ENCODE results near the gene KNSTRN. TPM values are rescaled to one million over a fixed set of nuclear protein-coding genes. Genes with fewer than 3 reads are reported as not detected.

Gene KNSTRN
- total and polyA plus RNA-seq, 2 of the 13 experiments (the other 11 are each of a cell fraction or from before 2014, with no cell fraction given): 20.3 to 62.3 TPM

GRCh38 chr15:40340740-40341400 lies 41.7 kb upstream of the KNSTRN start, which contains the start of gene CCDC9B (continued):
- TF ChIP-seq BRCA1 (CRISPR knock-in tag; IDR thresholded peaks at IDR 0.05) (no peak), ZNF577 (CRISPR knock-in tag; IDR thresholded peaks at IDR 0.05; ENCODE audit: borderline replicate concordance, low read depth) (no peak), MED1 (CRISPR knock-in tag; IDR thresholded peaks at IDR 0.05) (peak; percentile 34; the same call in 1 of the 2 replicates), JDP2 (CRISPR knock-in tag; IDR thresholded peaks at IDR 0.05; ENCODE audit: borderline replicate concordance) (no peak), SOX13 (IDR thresholded peaks at IDR 0.05) (no peak), SOX13 (CRISPR knock-in tag; conservative IDR thresholded peaks at IDR 0.05 in 1 of 2, IDR thresholded peaks at IDR 0.05 in 1 of 2) (peak in 1 of 2 experiments; percentile 40; a peak in 1 of 4 replicates), SNAI1 (CRISPR knock-in tag; IDR thresholded peaks at IDR 0.05; ENCODE audit: borderline replicate concordance) (no peak), ZNF713 (CRISPR knock-in tag; IDR thresholded peaks at IDR 0.05) (no peak), ZNF674 (CRISPR knock-in tag; IDR thresholded peaks at IDR 0.05; ENCODE audit: low read depth) (no peak), SP5 (CRISPR knock-in tag; IDR thresholded peaks at IDR 0.05; ENCODE audit: borderline replicate concordance, low read depth) (0 out of 2 replicates have a peak, but pooled peaks have one; percentile 20), BORCS8-MEF2B (CRISPR knock-in tag; IDR thresholded peaks at IDR 0.05) (peak; percentile 52; the same call in 1 of the 2 replicates), TOE1 (CRISPR knock-in tag; IDR thresholded peaks at IDR 0.05) (no peak), LRRFIP1 (CRISPR knock-in tag; conservative IDR thresholded peaks at IDR 0.05) (no peak), ZNF232 (CRISPR knock-in tag; IDR thresholded peaks at IDR 0.05; ENCODE audit: borderline replicate concordance) (peak; percentile 70; the same call in 1 of the 2 replicates), ZNF652 (CRISPR knock-in tag; IDR thresholded peaks at IDR 0.05; ENCODE audit: borderline replicate concordance, low read depth) (no peak), ZNF292 (CRISPR knock-in tag; IDR thresholded peaks at IDR 0.05; ENCODE audit: borderline replicate concordance, low read depth) (0 out of 2 replicates have a peak, but pooled peaks have one; percentile 22), MAZ (IDR thresholded peaks at IDR 0.05; ENCODE audit: borderline replicate concordance, low read depth, low read length) (peak; percentile 54; the same call in 1 of the 2 replicates), MAZ (CRISPR knock-in tag; IDR thresholded peaks at IDR 0.05; ENCODE audit: low read depth) (no peak), FOSL1 (CRISPR knock-in tag; IDR thresholded peaks at IDR 0.05; ENCODE audit: borderline replicate concordance) (no peak), TGIF2 (CRISPR knock-in tag; IDR thresholded peaks at IDR 0.05) (no peak), HOXD1 (CRISPR knock-in tag; IDR thresholded peaks at IDR 0.05) (no peak), HOXA7 (CRISPR knock-in tag; IDR thresholded peaks at IDR 0.05) (no peak), ZSCAN21 (CRISPR knock-in tag; IDR thresholded peaks at IDR 0.05; ENCODE audit: borderline replicate concordance) (no peak), ZNF138 (CRISPR knock-in tag; IDR thresholded peaks at IDR 0.05; ENCODE audit: low read depth) (no peak), ZNF790 (CRISPR knock-in tag; IDR thresholded peaks at IDR 0.05; ENCODE audit: borderline replicate concordance) (no peak), HOXA9 (CRISPR knock-in tag; IDR thresholded peaks at IDR 0.05; ENCODE audit: borderline replicate concordance) (no peak), SP4 (CRISPR knock-in tag; IDR thresholded peaks at IDR 0.05) (0 out of 2 replicates have a peak, but pooled peaks have one; percentile 26)
- TF ChIP-seq, protein P1, sequence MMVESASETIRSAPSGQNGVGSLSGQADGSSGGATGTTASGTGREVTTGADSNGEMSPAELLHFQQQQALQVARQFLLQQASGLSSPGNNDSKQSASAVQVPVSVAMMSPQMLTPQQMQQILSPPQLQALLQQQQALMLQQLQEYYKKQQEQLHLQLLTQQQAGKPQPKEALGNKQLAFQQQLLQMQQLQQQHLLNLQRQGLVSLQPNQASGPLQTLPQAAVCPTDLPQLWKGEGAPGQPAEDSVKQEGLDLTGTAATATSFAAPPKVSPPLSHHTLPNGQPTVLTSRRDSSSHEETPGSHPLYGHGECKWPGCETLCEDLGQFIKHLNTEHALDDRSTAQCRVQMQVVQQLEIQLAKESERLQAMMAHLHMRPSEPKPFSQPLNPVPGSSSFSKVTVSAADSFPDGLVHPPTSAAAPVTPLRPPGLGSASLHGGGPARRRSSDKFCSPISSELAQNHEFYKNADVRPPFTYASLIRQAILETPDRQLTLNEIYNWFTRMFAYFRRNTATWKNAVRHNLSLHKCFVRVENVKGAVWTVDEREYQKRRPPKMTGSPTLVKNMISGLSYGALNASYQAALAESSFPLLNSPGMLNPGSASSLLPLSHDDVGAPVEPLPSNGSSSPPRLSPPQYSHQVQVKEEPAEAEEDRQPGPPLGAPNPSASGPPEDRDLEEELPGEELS (CRISPR knock-in tag; IDR thresholded peaks at IDR 0.05): 0 out of 2 replicates have a peak, but pooled peaks have one; percentile 19
